GM19467 (cell line): ENCODE results near the gene RAET1E.
"Not testable (repeated sequence)": the region's sequence is repeated elsewhere in the genome, so short reads cannot be mapped to it uniquely, and the experiment has no call there.

ENCODE experiments used
- ATAC-seq: cut with Tn5 transposase; IDR thresholded peaks from one replicate; pipeline ENCODE4 v1.9.1; 2021; ENCODE audit warnings: mild to moderate bottlenecking, moderate library complexity; ENCODE audit not compliant: unreplicated experiment

RAET1E gene

DNA sequence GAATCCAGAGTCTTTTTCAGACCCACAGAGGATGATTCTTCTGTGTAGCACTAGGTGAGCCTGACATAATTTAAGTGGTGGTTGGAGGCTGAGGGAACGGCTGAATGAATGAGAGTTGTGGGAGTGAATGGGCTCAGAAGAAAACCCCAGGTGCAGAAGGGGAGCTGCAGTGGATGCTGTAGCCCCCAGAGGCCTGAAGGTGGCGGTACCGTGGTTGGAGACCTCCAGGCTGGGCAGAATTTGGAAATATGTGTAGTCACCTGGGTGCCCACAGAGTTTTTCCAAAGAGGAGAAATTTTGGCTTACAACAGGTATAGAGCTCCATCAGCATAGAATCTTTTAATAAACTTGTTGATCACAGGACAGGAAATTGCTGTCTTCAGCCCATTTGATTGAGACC is 31.5 kb upstream of the RAET1E start:
- no peak for ATAC-seq

DNA sequence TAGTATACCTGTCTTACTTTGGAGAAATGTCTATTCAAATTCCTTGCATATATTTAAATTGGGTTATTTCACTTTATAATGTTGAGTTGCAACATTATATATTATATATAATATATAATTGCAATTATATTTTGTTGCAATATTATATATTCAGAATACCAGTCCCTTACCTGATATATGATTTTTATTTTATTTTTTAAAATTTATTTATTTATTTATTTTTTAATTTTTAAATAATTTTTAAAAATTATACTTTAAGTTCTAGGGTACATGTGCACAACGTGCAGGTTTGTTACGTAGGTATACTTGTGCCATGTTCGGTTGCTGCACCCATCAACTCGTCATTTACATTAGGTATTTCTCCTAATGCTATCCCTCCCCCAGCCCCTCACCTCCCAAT is 29.1 kb upstream of the RAET1E start:
- ATAC-seq = not testable (repeated sequence)

DNA sequence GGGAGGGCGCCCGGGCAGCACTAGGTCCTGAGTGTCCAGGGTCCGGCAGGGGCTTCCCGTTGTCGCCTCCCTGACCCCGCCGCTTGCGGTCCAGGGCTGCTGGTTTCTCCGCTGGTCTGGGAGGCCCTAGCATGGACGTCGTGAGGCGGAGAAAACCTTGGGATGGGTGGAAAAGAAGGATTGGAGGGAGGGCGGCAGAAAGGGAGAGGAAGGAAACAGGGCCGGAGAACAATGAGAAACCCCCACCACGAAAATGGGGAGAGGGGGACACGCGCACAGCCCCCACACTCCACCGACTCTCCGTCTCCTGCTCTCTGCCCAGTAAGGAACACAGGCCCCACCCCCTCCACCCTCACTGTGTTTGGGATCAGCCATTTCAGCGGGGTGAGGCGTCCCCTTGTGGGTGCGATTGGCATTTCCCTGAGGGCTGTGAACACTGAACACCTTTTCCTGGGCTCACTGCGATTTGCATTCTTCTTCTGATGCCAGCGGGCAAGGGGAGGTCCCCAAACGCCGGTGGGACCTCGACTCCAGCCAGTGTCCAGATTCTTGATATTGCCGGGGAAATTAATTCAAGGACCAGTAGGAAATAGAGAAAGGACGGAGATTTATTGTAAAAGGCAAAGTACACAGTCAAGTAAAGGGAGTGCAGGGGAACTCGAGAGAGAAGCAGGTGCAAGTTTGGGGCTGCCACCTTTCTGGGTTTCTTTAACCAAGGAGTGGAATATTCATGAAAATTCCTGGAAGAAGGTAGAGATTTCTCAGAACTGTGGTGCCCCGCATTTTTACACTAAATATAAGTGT is 28.3 kb upstream of the RAET1E start:
- ATAC-seq = no peak

DNA sequence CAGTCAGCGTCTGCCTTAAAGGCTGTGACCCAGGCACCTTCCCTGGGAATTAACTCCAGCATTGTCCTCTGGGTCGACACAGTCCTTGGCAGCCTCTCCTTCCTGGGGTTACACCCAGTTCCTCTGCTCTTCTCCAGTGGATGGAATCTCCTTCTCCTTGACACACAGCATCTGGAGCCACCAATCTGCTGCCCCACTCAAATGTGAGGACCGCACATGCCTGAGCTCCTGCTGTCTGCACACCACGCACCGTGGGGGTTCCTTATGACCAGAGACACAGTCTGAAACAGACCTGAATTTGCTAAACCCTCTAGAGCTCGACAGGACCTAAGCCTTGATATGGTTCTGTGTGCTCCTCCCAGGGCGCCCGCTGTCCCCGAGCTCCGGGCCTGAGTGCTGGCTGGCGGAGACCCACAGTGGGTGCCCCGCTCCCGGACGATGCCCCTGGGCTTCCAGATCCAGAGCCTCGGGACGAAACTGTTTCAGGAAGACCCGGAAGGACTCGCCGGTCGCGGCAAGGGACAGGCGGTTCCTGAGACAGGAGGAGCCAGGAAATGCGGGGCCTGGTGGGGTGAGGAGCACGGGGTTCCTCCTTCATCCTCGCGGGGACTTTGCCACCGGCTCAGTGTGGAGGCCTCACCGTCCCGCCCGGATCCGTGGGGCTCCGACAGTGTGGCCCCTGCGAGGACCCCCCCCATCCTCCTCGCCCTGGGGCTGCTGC is 27.5 kb upstream of the RAET1E start:
- no peak for ATAC-seq

DNA sequence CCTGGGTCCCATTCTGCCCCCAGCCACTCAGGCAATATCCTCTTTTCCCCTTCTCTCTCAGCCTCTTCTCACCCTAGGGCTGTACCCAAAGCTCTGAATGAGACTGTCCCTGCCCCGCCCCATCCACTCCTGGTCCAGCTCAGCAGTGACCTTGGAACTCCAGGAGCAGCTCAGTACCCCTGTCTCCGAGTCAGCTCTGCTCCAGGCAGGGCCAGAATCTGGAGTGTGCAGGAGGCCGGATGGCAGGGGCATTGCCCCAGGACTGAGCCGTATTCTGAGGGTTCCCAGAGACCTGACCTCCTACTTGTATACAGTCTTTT is 27.0 kb upstream of the RAET1E start:
- no peak for ATAC-seq

DNA sequence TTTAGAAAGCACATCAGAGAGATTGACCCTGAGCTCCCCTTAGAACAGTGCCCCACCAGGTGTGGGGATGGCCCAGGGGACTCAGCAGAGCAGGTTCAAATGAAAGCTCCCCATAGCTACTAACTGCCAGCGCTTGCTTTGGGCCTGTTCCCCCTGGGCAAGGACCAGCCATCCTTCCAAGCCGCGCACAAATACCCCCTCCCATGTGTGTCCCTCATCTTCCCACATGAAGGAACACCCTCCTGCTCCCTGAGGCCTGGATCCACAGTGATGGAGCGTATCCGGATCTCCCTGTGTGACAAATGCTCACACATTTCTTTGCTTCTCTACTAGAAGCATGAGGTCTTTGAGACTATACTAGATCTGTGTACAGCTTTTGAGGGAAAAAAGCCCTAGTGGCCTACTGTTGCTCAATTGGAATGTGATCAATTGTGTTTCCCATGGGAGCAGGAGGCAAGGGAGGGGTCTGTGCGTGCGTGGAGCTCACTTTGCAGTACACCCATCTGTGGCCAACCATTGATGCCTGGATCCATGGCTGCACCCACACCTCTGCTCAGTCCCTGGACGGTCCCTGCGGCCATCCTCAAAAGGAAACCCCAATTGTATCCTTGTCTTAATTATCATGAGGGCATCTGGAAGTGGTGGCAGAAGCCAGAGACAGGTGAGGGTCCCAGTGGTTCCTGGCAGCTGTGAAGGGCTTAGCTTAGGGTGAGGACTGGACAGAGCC is 26.5 kb upstream of the RAET1E start:
- ATAC-seq = no peak

DNA sequence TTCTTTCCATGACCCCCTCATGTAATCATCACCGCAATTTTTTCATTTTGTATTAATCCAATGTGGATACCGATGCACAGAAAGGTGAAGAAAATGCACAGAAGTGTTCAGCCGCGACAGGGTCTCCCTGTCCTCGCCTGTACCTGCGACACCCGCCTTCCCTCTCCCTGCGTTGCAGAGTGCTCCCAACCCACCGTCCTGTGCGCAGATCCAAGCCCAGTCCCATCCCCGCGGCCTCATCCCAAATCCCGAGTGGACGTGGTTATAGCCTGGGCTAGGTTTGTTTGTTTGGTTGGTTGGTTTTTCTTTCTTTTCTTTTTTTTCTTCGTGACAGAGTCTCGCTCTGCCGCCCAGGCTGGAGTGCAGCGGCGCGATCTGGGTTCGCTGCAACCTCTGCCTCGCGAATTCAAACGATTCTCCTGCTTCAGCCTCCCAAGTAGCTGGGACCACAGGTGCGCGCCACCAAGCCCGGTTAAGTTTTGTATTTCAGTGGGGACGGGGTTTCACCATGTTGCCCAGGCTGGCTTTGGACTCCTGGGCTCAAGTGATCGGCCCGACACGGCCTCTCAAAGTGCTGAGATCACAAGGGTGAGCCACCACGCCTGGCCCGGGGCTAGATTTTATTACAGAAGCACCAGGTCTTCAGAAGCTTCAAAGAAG is 25.5 kb upstream of the RAET1E start:
- no peak for ATAC-seq

DNA sequence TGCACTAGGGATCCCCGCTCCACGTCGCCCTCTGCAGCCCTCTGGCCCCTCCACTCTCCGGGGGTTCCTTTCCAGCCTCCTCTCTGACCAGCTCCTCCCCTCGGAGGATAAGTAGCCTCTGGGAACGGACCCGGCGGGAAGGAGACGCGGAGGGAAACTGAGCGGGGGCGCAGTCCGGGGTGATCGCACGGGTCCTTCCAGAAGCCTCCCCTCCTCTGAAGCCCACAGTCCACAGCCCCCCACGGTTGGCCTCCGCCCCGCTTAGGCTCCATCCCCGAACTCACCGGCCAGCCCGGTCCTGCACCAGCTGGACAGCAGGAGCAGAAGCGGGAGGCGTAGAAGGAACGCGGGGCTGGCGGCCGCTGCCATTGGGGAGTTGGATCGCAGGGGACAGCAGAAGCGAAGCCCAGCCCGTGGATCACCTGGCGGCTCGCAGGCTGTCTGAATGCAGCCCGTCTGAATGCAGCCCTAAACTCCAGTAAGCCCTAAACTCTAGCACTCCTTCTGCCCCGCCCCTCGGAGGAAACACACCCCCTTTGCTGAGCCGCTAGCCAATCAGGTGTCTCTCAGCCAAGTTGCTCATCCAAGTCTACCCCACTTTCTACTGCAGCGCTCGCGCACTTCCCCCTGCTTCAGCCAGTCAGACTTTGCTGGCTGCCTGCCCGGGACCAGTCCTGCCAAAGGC is 24.9 kb upstream of the RAET1E start, which contains the start of gene RAET1G:
TSS of gene RAET1G (minus strand) at position 480 of the 685 bp plus-strand sequence. CDS start at position 369, 111 bp downstream.
- no peak for ATAC-seq

DNA sequence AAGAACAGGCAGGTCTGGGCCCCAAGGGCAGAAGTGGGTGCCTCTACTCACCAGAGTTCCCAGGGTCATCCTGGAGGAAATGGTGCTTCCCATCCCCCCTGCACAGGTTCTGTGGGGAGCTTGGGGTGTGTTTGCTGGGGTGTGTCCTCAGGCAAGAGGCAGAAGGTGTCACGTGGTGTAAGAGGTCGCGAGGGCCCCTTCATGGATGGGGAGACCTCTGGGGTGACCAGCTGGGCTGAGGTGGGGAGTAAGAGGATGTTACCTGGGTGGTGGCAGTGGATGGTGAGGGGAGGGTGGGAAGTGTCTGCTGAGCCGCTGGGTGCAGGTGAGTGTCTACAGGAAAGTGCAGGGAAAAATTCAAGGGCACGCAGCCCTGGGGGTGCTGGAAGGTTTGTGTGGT is 24.2 kb upstream of the RAET1E start:
- ATAC-seq = not testable (repeated sequence)

DNA sequence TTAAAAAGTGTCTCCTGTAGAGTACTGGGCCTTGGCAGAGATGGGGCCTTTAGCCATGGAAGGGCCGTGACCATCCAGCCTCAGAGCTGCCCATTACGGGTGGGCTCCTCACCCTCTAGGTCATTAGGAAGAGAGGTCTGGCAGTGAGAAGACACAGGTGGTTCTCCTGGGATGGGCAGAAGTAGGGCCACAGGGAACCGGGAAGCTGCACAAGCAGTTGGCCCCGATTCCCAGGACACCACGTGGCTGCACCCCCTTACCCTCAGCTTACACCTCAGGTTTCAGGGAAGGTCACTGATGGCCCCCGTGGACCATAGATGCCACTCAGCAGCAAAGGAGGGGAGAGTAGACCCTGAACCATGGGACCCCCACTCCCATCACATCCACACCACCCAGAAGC is 23.4 kb upstream of the RAET1E start:
- ATAC-seq = no peak

DNA sequence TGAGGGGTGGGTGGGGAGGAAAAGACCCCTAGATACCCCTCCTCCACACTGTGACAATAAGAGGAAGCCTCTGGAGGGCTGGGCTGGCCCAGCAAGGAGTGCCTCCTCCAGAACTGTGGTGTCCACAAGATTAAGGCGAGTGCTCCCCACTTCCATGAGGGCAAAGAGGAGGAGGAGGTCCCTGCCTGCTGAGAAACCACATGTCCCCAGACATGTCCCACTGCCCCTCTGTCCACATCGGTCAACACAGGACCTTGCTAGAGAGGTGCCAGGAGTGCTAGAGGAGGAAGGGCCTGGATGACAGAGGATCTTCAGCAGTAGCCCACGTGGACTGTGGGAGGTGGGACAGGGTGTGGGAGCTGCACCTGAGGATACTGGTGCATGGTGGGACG is 21.9 kb upstream of the RAET1E start:
- ATAC-seq = no peak

DNA sequence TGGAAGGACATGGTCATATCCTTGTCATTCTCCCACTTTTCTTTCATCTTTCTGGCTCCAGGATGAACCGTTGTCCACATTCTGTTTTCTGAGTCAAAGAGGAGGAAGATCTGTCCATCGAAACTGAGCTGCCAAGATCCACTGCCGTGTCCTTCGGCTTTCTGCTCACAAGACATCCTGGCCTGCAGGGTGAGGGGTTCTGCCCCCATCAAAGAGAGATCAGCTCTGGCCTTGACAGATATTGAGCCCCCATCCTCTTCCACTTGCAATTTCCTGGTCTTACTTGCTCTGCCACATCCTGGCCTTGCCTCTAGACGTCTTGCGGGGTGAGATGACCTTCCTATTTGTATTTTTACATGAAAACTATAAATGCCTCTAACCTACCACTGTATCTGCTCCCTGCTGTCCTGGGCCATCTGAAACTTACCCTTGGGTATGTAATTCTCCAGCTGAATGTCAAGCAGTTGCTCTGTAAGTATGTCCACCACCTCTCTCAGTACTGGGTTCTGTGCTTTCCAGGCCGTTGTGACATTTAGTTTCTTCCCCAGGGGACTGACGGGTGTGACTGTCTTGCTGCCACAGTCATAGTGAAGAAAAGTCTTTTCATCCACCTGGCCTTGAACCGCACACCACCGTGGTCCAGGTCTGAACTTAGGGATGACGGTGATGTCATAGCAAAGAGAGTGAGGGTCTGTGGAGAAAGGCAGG is 21.4 kb upstream of the RAET1E start:
- not testable (repeated sequence) for ATAC-seq

DNA sequence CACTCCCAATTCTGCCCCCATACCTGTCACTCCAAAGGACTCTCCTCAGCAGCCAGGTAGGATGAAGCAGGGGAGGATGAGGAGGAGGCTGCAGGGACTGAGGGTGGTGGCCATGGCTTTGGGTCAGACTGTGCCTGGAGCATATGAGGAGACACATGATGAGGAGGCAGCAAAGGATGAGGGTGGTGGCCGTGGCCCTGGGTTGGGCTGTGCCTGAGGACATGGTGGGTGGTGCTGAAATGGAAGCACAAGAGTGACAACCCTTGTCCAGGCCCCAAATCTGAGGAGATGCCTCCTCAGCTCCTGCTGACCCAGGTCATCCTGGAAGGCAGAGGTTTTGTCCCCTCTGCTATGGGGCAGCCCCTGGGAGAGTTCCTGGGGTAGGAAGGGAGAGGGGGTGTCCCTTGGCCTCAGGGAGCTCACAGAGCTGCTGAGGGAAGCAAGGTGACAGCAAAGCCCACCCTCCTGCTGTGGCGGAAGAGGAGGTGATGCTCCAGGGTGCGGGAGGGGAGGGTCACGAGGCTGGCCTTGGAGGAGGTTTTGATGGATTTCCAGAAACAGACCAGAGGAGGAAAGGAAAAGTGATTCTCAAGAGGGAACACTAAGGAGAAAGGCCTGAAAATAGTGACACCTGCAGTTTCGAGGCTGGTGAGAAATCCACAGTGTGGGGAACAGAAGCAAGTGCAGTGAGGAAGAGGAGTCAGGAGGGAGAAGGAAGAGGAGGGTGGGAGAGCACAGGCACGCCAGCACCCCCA is 20.4 kb upstream of the RAET1E start:
- ATAC-seq = no peak

DNA sequence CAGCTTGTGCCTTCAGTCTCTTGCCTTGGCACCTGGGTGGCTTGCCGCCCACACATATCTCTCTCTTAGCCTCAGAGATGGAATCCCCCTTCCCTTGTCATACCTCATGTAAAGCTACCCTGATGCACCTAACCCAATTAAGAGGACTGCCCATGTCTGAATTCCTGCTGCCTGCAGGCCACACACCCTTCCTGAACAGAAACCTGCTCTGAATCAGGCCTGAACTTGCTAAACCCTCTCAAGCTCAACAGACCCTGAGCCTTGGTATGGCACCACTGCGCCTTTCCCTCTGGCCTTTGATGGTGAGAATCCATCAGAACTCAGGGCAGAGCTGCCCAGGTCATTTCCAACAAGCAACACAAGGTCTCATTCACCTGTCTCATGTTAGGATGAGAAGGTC is 19.8 kb upstream of the RAET1E start:
- ATAC-seq = no peak

DNA sequence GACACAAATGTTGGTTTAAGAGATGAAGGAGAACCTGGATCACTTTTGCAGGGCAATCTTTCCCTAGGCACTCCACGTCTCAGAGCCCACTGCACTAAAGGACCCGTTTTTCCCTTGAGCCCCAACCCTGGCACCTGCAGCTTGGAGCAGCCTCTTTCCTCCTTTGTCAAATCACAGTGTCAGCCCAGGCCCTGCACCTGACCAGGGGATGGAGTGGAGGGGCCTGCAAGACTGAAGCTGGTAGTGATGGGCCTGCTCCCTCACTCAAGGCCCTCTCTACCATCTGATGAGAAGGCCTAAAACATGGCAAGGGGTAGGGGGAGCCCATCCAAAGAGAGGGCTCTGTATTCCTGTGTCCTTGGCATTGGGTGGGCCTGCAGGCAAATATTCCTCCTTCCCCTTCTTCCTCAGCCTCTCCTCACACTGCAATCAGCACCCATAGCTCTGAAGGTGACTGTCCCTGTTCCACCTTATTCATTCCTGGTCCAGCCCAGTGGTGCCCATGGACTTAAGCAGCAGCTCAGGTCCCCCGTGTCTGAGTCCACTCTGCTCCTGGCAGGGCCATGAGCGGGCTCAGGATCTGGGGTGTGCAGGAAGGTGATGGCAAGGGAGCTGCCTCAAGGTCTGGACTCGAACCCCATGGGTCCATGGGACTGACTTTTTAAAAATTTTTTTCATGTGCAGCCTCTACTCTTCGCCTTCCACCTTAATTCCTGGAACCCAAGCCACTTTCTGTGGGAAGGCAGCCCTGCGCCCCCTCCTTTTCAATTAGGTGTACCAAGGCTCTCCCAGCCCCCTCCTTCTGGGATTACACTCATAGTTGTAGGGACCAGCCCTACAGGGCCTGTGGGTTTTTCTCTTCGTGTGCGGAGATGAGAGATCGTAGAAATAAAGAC is 18.3 kb upstream of the RAET1E start:
- no peak for ATAC-seq

DNA sequence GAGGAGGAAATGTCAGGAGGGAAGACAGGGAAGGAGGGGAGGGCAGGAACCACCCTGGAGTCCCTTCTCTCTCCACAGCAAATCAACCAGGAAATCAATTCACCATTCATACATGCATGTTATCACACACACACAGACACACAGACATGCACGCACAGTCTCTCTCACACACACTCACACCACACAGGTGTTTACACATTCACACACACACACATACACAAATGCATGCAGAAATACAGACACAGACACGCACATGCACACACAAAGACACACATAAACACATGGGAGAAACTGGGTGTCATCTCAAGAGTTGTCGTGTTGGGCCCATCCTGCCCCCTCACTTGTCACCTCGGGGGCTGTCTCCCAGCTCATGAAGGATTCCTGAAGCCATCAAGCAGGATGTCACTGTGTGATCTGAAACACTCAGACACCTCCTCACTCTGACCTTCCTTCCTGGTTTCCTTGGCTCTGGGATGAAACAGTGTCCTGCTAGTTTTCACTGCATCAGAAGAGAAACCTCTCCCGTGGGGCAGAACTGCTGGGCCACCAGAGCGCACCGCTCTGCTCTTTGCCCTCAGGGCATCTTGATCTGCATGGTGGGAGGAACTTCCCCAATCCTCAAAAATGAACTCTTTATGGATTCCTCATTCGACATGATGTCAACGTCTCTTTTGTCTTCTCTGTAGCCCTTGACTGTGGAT is 15.8 kb upstream of the RAET1E start:
- no peak for ATAC-seq

DNA sequence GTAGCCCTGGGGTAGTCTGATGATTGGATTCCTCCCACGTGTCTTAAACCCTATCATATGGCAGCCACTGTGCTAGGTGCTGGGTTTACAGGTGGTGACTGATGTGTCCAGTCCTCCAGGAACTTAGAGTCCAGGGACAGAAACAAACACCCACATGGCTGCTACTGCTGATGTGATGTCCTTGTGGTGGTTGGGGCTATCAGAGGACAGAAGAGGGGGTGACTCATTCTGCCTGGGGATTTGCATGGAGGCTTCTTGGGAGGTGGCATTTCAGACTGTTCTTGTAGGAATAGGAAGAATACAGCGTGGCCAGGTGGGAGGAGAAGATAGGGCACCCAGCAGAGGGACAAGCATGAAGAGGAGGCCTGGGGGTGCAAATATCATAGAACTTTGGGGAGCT is 15.2 kb upstream of the RAET1E start:
- ATAC-seq = no peak

DNA sequence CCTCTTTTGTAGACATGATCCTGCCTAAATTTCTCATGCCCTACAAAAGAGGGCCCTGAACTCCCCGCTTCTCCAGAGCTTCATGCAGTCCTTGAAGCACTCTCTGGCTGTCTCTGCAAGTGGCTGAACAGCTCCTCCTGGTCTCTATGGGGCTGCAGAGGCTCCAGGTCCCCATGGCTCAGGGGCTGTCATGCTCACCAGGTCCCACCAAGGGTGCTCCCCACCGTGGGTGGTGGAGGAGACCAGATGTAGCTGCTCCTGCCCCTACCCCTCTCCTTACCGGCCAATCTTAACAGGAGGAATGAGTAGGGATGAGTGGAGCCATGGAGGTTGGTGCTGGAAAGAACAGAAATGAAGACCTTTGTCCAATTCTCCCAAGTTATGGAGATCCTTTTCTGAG is 14.8 kb upstream of the RAET1E start:
- not testable (repeated sequence) for ATAC-seq
